Activated naive CD4-positive, alpha-beta T cell treated with anti-CD3 and anti-CD28 coated beads for 36 hours (primary cell): ENCODE results near the gene ZBTB7C. TPM values are rescaled to one million over a fixed set of nuclear protein-coding genes. Genes with fewer than 3 reads are reported as not detected.

Experiments used
- CTCF ChIA-PET: fragments of 350-600 bp; sonication (Branson Sonifier 250); formaldehyde crosslinking; loops from one replicate; lab custom pipeline; 2021; ENCODE audit warnings: antibody characterized with exemption; lab: Charles Lee
- DNase-seq: peaks from one replicate; pipeline ENCODE4 v3.0.0-alpha.2; 2020
- H3K27ac Mint-ChIP-seq: one replicate; pipeline ENCODE4 v1.8.0; 2021; ENCODE audit warnings: mild to moderate bottlenecking, mixed read lengths
- H3K27me3 Mint-ChIP-seq: one replicate; pipeline ENCODE4 v1.8.0; 2021; ENCODE audit warnings: low read depth, mixed read lengths
- H3K36me3 Mint-ChIP-seq: one replicate; pipeline ENCODE4 v1.8.0; 2021; ENCODE audit warnings: low read depth, mixed read lengths
- H3K4me1 Mint-ChIP-seq: one replicate; pipeline ENCODE4 v1.8.0; 2021; ENCODE audit warnings: low read depth, mixed read lengths
- H3K4me3 Mint-ChIP-seq: one replicate; pipeline ENCODE4 v1.8.0; 2021; ENCODE audit warnings: mild to moderate bottlenecking, moderate library complexity, mixed read lengths
- H3K9me3 Mint-ChIP-seq: one replicate; pipeline ENCODE4 v1.8.0; 2021; ENCODE audit warnings: mixed read lengths
- intact Hi-C: fragments of 100-400 bp; cut with micrococcal nuclease; formaldehyde crosslinking; loops from one replicate; pipeline ENCODE4 v1.15.1; 2023
- total RNA-seq, 2 experiments: library from RNA; stranded (reverse); gene quantifications; one replicate each; pipeline ENCODE4 v1.2.3, GENCODE V29; 2021

ZBTB7C gene
- total RNA-seq, 2 experiments from 2014 or later = not detected

DNA sequence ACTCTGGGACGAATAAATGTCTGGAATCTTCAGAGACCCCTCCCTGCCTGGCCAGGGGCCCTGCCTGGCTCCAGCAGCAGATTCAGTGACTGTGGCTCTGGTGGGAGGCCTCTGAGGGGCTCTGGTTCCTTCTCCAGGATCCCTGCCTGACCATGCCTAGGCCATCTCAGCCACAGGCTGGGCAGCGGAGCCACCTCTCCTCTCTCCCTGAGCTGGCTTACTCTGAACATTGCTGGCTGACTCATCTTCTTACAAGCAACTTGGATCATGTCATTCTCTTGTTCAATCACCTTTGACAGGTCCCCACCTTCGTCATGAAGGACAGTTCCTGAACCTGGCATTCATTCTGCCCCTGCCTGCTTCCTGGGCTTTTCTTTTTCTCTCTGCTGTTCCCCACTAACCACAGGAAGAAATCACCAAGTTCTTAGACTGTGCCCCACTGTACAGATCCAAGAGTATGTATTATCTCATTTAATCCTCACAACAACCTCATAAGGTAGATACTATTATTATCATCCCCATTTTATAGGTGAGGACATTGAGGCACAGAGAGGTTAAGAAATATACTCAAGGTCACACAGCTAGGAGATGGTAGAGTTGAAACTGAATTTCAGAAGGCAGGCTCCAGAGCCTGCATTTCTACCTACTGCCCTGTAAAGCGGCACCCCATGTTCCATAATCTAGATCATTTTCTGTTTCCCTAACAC, 323.2 kb downstream of the ZBTB7C start:
- CTCF ChIA-PET = no interaction called here
- intact Hi-C loops = no loop called here

DNA sequence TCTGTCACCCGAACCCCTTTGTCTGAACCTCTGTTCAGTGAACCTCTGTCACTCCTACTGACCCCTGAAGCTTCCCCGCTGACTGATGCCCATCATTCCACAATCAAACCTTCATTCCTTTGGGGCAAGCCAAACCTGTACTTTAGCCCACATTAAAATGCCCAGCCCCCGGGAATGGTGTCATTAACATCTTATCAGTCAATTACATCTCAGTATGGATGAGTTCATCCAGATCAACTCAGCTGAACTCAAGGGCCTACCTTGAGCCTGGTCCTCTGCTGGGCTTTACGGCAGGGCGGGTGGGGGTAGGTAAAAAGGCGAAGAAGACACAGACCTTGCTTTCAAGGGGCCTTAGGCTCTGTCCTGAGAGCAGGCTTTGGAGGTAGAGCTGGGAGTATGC, 324.3 kb downstream of the ZBTB7C start:
- no peaks in the 10 kb centered on the region for H3K27me3 Mint-ChIP-seq
- no peaks in the 10 kb centered on the region for H3K36me3 Mint-ChIP-seq
- H3K4me1 Mint-ChIP-seq = no peaks in the 10 kb centered on the region
- intact Hi-C loops = no loop called here
- H3K27ac Mint-ChIP-seq = no peak overlapping the region
- no peak overlapping the region for H3K4me3 Mint-ChIP-seq
- DNase-seq = no peak
- CTCF ChIA-PET = no interaction called here
- H3K9me3 Mint-ChIP-seq = no peaks in the 10 kb centered on the region

More for the DNA sequence above, 323.2 kb downstream of the ZBTB7C start:
- no peak for DNase-seq
- H3K4me1 Mint-ChIP-seq = no peaks in the 10 kb centered on the region
- H3K9me3 Mint-ChIP-seq = no peaks in the 10 kb centered on the region
- no peak overlapping the region for H3K27ac Mint-ChIP-seq
- H3K36me3 Mint-ChIP-seq = no peaks in the 10 kb centered on the region
- H3K4me3 Mint-ChIP-seq = no peak overlapping the region
- H3K27me3 Mint-ChIP-seq = no peaks in the 10 kb centered on the region

DNA sequence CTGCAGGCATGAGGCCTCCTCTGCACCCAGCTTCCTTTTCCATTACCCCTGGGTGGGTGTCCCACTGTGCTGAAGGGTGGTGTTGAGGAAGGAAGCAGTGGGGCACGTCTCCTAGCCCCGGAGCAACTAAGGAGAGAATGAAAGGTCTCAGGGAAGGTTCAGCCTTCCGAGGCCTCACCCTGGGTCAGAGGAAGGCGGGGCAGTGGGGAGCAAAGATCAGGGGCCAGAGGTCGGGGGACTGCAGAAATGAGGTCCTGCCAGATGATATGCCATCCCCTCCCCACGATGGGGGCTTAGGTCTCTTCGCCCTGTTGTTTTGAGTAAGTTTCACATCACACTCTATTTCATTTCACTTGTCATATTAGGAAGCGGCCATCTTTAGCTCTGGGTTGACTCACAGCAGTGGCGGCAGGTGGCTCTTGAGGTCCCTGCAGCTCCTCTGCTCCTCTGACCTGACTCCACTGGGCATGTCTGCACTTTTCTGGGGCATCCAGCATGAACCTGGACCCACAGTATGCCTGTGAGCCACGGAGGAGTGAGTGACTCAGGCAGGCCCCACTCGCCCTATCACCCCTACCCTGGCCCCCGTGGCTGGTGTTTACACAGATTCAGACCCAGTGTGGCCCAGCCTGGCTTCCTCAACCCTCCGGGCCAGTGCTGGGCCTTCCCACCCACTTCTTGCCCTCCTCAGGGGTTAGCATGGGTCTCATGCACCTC, 325.0 kb downstream of the ZBTB7C start:
- H3K36me3 Mint-ChIP-seq = no peaks in the 10 kb centered on the region
- CTCF ChIA-PET = no interaction called here
- H3K4me1 Mint-ChIP-seq = no peaks in the 10 kb centered on the region
- H3K27ac Mint-ChIP-seq = no peak overlapping the region
- H3K4me3 Mint-ChIP-seq = no peak overlapping the region
- no peaks in the 10 kb centered on the region for H3K9me3 Mint-ChIP-seq
- H3K27me3 Mint-ChIP-seq = no peaks in the 10 kb centered on the region
- DNase-seq = no peak
- intact Hi-C loops = no loop called here

DNA sequence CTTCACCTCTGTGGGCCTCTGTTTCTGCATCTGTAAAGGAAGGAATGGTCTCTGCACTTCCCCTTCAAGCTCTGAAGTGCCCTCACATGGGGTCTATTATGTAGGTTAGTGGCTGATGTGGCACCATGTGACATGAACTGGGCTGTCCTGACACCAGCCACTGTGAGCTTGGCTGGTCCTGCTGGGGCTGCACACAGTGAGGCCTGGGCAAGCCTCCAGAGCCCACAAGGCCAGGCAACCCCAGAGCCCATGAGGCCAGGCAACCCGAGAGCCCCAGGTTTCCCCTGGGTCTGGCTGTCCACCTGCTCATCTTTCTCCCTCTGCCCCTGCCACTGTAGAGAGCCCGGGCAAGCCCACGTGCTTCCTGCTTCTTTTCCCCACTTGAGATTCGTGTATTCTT, 328.6 kb downstream of the ZBTB7C start:
- Mint-ChIP-seq H3K4me3 (no peak overlapping the region), H3K27ac (no peak overlapping the region), H3K36me3 (no peaks in the 10 kb centered on the region), H3K27me3 (no peaks in the 10 kb centered on the region), H3K4me1 (no peaks in the 10 kb centered on the region), H3K9me3 (no peaks in the 10 kb centered on the region)
- no peak for DNase-seq
- intact Hi-C loops = no loop called here
- CTCF ChIA-PET = no interaction called here

DNA sequence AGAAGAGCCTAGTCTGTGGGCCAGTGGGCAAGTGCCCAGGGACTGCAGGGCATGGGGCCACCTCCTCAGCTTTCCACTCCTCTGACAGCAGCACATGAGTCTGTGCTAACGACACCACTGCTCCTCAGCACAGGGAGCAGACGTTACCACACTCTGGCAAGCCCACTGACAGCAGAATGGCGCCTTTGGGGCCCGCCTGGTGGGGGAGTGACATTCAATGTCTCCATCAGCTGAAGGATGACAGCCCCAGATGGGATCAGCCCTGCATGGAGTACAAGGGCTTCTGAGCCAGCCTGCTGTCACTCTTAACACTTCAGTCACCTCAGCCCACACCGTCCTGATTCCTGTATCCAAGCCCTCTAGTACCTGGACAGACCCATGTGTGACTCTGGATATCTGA, 329.3 kb downstream of the ZBTB7C start:
- Mint-ChIP-seq H3K4me1 (no peaks in the 10 kb centered on the region), H3K36me3 (no peaks in the 10 kb centered on the region), H3K27ac (no peak overlapping the region), H3K9me3 (no peaks in the 10 kb centered on the region), H3K27me3 (no peaks in the 10 kb centered on the region), H3K4me3 (no peak overlapping the region)
- no peak for DNase-seq
- CTCF ChIA-PET = no interaction called here
- intact Hi-C loops = no loop called here

DNA sequence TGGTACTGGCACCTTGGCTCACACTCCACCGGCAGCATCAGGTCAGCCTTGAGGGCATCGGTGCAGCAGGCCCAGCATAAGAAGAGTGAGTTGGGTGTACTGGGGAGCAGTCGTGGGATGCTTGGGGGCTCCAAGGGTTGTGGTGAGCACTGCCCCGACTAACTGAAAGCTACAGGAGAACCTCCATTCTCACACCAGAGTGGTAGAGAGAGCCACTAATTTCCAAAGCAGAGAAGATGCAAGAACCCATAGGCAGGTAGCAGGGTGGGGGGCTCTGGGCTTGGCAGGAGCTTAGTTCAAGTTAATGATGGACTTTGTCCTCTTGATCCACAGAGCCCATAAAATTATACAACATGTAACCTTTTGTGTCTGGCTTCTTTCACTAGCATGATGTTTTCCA, 330.7 kb downstream of the ZBTB7C start:
- no peaks in the 10 kb centered on the region for H3K4me1 Mint-ChIP-seq
- intact Hi-C loops = no loop called here
- no peak overlapping the region for H3K4me3 Mint-ChIP-seq
- H3K36me3 Mint-ChIP-seq = no peaks in the 10 kb centered on the region
- H3K9me3 Mint-ChIP-seq = no peaks in the 10 kb centered on the region
- H3K27me3 Mint-ChIP-seq = no peaks in the 10 kb centered on the region
- CTCF ChIA-PET = no interaction called here
- no peak overlapping the region for H3K27ac Mint-ChIP-seq
- no peak for DNase-seq

DNA sequence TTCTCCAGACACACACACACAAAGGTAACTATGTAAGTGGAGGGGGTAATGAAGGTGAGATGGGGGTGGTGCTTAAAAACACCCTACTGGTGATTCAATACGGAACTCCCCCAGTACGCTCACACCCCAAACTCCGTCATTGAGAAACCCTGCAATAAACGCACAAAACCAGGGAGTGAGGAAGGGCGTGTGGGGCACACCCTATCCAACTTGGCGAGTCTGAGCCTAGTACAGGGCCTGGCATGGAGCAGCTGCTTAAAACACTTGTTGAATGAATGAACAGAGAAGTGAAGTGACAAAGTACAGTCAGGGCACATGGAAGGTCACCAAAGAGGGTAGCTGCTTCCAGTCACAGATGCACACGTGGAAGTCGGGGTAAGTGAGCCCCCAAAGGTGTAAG, 331.9 kb downstream of the ZBTB7C start:
- DNase-seq = no peak
- Mint-ChIP-seq H3K4me3 (no peak overlapping the region), H3K9me3 (no peaks in the 10 kb centered on the region), H3K27ac (no peak overlapping the region), H3K4me1 (no peaks in the 10 kb centered on the region), H3K27me3 (no peaks in the 10 kb centered on the region), H3K36me3 (no peaks in the 10 kb centered on the region)
- intact Hi-C loops = no loop called here
- CTCF ChIA-PET = no interaction called here

DNA sequence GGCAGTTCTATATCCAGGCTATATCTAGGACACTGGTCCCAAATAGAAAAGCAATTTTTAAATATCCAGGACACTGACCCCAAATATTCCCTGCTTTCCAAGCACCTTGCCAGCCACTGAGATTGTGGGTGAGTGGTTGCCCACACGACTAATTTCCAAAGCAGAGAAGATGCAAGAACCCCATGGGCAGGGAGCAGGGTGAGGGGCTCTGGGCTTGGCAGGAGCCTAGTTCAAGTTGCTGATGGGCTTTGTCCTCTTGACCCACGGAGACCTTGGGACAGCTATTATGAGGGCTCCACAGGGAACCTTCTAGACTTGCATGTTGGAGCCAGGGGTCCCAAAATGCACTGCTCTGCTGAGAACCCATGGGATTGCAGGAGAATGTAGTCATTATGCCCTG, 332.7 kb downstream of the ZBTB7C start:
- Mint-ChIP-seq H3K27ac (no peak overlapping the region), H3K4me3 (no peak overlapping the region), H3K27me3 (no peaks in the 10 kb centered on the region), H3K9me3 (no peaks in the 10 kb centered on the region), H3K36me3 (no peaks in the 10 kb centered on the region), H3K4me1 (no peaks in the 10 kb centered on the region)
- intact Hi-C loops = no loop called here
- CTCF ChIA-PET = no interaction called here
- no peak for DNase-seq

DNA sequence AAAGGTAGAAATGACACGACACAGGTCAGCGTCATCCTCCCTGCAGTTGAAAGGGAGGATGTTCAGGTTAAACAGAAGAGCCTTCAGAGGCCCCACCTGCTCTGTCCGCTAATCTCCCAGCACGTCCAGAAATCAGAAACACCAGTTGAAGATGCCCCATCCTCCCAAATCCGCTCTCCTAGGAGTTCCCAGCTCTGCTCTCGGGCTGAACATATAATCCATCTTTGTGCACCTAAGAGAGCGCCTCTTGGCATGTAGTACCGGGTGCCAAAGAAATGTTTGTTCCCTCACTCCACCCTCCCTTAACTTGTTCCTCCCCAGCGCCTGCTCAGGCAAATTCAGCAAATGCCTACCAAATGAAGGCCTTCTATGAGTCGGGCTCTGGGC, 333.5 kb downstream of the ZBTB7C start:
- Mint-ChIP-seq H3K36me3 (no peaks in the 10 kb centered on the region), H3K4me3 (no peak overlapping the region), H3K9me3 (no peaks in the 10 kb centered on the region), H3K27me3 (no peaks in the 10 kb centered on the region), H3K4me1 (no peaks in the 10 kb centered on the region), H3K27ac (no peak overlapping the region)
- intact Hi-C loops = no loop called here
- no peak for DNase-seq
- CTCF ChIA-PET = no interaction called here

DNA sequence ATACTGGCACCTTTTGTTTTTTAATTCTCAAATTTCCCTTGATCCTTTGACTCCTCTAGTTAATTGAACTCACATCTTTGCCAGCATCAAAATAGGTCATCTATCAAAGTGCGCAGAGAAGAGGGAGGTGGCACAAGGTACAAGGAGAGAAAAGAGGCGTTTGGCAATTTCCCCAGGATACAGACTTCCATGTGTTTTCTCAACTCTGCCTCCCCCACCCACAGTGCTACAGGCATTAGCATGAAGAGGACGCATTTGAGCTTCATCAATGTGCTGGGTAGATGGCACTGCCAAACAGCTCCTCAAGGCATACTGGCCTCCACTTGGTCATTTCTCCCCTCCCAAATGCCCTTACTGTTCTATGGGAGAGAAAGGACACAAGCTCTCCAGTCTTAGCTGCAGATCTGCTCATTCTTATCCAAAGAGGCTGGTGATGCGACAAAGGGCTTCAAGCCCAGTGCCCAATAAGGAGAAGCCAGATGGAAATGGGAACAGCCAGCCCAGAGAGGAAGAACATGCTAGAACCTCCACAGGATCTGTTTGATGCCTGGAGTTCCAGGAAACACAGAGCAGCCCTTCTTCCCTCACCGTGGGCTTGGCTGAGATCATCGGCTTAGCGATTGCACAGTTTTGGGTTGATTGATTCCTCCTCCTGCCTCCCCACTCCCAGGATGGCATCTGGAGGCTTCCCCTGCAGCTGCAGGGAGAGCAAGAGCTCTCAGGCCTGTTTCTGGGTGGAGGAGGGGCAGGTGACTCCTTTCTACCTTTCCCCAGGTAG, 334.1 kb downstream of the ZBTB7C start:
- Mint-ChIP-seq H3K4me1 (no peaks in the 10 kb centered on the region), H3K36me3 (no peaks in the 10 kb centered on the region), H3K27ac (no peak overlapping the region), H3K4me3 (no peak overlapping the region), H3K27me3 (no peaks in the 10 kb centered on the region), H3K9me3 (no peaks in the 10 kb centered on the region)
- no peak for DNase-seq
- intact Hi-C loops = no loop called here
- CTCF ChIA-PET = no interaction called here

DNA sequence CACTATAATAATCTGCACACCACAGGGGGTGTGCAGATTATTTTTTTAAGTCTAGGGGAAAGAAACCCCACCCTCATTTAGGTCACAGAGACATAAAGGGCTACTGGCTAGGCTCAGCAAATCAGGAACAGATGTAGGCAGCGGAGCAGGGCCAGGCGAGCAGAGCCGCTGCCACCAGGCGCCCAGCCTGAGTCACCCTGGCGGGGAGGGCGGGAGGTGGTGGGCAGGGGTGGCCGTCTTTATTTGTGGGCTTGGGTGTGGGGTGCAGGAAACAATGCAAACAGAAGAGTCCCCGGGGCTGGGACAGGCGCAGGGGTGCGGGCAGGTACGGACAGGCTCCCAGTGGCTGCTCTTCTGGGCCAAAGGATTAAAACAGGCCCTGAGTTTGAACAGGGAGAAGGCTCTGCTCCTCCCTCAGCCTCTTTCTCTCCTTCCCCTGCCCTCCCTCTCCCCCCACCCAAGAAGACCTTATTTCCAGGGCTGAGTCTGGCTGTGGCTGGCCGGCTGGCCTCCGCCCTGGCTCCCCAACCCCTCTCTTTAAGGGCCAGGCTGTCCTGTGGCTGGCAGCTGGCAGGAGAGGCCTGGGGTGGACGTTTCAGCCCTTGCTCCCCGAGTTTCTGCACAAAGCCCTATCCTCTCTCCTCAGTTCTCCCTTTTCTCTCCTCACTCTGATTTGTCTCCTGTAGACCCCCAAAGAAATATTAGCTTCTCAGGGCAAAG, 335.8 kb downstream of the ZBTB7C start:
- no peaks in the 10 kb centered on the region for H3K9me3 Mint-ChIP-seq

DNA sequence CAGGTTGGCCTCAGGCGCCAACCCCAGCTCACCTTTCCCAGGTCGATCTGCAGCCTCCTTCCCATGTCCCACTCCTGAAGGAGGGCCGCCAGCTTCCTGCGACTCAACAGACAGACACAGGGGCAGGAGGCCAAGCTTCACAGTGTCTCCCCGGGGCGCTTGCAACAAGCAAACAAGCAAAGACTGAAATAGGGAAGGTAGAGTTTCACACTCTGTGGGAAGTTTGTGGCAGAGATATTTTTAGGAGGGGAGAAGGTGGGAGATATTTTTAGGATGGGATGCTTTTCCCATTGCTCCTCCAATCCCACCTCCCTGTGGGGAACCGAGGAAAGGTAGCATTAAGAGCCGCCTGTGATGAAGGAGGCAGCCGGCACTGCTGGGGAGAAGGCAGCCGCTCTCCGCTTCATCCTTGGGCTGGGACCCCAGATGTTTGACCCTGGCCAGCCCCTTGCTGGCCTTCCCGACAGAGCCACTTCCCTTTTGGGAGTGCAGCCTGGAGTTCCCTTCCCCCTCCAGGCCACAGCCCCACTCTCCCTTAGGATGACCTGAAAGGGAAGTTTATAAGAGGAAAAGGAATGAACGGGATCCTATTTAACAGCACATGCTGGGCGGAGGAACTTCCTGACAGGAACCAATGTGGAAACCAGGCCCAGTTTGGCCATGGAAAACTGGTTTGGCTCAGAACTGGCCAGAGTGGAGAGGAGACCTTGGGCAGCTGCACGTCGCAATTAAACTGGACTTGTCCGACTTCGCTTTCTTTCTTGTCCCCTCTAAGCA, 336.6 kb downstream of the ZBTB7C start:
- intact Hi-C loops = no loop called here
- no peak overlapping the region for H3K4me3 Mint-ChIP-seq
- CTCF ChIA-PET = no interaction called here
- DNase-seq = no peak
- no peak overlapping the region for H3K27ac Mint-ChIP-seq
- no peaks in the 10 kb centered on the region for H3K4me1 Mint-ChIP-seq
- H3K27me3 Mint-ChIP-seq = no peaks in the 10 kb centered on the region
- no peaks in the 10 kb centered on the region for H3K36me3 Mint-ChIP-seq
- H3K9me3 Mint-ChIP-seq = no peaks in the 10 kb centered on the region

More for the DNA sequence above, 335.8 kb downstream of the ZBTB7C start:
- intact Hi-C loops = no loop called here
- Mint-ChIP-seq H3K36me3 (no peaks in the 10 kb centered on the region), H3K27me3 (no peaks in the 10 kb centered on the region), H3K4me1 (no peaks in the 10 kb centered on the region), H3K27ac (no peak overlapping the region), H3K4me3 (no peak overlapping the region)
- DNase-seq = no peak
- CTCF ChIA-PET = interaction anchor here (0.7 kb wide), 1 partner anchor 23 kb away, joined by 3 read pairs; no protein-coding TSS in a partner anchor
